GM21360 (cell line): ENCODE measurements around the gene SHC3.

ENCODE experiments used
- ATAC-seq: cut with Tn5 transposase; IDR thresholded peaks from one replicate; pipeline ENCODE4 v1.9.1; 2021; ENCODE audit warnings: mild to moderate bottlenecking, moderate library complexity; ENCODE audit not compliant: unreplicated experiment

The SHC3 gene

DNA sequence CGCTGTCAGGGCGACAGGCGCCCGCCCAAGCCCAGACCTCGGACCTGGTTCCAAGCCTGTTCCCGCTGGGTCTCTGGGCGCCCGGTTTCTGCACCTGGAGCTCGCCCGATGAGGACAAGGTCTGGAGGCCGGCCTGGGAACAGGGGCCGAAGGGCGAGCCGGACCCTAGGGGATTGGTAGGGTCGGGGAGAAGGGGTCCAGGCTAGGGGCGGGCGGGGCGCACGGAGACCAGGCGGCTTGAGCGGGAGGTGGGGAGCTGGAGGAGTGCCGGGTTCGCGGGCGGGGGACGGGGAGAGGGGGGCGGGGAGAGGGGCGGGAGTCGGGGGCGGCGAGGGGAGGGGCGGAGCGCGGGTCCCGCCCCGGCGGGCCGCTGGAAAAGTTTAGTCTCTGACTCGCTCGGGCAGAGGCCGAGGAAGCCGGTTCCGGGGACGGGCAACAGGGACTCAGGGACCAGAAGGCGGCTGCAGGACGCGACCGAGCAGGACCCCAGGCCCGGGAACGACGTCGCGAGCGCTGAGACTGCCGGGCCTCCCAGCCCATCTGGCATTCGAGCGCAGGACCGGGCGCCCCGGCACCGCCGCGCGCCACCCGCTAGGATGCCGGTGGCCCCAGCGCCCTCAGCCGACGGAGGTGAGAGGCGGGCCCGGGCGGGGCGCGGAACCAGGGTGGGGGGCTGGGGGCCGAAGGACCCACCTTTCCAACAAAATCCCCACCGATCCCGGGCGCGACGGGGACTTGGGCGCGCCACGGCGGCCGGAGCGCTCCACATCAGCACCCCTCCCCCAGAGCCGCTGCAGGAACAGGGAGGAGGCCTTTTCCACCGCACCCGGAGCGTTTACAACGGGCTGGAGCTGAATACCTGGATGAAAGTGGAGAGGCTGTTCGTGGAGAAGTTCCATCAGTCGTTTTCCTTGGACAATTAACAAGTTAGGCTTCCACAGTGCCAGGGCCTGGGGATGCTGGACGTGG, 187.3 kb downstream of the SHC3 start, which contains the start of gene S1PR3:
Gene S1PR3, plus strand, starts transcription at position 403 of the 969 bp plus-strand sequence. CDS start 9,733 bp downstream, outside the sequence.
- ATAC-seq: no peak

DNA sequence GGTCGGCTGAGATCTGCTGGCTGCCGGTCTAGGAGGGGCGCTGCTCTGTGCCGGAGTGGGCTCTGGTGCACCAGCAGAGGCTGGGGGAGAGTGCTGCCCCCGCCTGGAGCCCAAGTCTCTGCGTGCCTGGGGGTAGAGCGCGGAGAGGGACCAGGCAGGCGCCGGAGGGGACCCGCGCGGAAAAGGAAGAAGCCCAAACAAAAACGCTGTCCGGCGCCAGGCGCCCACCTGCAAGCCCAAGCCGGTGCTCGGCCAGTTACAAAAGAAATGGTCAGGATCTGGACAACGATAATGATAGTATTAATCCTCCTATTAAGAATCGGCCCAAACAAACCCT, 187.9 kb downstream of the SHC3 start:
- ATAC-seq: no peak

DNA sequence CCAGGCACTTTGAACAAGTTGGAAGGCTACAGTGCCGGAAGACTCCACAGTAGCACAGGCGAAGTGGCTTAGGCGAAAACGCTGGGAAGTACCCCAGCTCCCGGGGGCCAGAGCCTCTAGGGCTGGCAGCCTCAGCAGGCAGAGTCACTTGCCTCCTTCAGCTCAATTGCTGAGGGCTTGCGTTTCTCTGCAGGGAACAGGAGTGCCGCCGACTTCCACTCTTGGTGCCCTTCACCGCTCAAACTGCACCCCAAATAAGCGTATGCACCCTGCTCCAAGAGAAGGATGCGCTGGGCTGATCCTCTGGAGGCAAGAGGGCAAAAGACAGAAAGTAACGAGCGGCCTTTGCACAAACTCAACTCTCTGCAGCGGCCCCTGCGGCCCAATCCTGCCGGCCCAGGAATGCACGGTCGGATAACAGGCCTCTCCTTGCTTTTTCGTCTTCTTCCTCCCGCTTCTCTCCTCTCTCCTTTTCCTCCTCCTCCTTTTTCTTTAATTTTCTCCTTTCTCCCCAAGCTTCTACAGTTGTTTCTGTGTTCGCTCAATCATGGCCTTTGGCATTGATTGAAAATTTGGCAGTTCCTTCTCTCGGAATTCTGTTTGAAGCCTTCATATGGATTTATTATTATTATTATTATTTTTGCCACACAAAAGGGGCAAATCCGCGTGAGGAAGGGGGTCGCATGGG, 188.4 kb downstream of the SHC3 start:
- no peak for ATAC-seq

DNA sequence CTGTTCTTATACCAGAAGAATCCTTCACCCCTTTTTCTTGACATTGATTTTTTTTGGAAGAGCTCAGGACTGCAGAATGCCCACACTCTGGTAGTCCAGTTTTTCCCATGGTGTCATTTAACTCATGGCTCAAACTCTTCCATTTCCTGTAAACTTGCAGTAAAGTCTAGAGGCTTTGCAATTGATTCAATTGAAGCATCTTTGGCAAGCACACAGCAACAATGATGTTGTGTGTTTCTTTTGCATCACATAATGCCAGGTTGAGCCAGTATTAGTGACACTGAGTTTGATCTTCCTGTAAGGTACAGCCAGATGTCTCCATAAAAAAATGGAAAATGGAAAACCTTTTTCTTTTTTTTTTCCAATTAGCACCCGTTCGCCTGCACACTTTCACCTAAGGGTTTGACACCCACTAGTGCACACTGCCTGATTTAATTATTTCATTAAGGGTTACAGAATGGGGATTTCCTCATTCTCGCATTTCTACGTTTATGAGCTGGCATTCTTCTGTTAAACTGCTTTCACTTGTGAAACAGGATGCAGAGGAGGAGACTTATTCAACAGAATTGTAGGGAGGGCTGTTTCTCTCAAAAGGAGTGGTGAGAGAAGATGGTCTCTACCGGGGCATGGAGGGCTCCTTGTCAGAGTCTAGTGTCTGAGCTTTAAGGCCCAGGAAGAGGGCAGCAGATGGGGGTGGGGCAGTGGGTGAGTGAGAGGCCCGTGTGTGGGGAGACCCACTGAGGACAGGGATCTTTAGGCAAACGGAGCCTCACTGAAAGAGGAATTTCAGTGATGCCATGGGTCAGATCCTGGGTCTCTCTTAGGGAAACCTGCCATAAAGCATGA, 189.6 kb downstream of the SHC3 start:
- no peak for ATAC-seq

DNA sequence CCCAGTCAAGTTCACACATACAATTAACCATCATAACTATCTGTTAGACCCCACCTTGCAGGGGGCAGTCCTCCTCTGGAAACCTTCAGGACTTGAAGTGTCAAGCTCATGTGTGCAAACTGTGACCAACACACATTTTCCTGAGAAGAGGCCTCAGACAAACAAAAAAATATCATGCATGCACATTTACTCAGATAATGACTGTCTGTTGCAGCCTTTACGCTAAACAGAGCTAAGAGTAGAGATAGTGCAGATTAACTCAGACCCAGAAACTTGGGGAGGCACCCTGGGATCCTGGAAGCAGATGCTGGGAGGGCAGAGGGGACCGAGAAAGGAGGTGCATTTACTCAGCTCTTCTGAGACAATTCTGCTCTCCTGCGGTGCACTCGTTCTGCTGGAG, 191.0 kb downstream of the SHC3 start:
- ATAC-seq: no peak

DNA sequence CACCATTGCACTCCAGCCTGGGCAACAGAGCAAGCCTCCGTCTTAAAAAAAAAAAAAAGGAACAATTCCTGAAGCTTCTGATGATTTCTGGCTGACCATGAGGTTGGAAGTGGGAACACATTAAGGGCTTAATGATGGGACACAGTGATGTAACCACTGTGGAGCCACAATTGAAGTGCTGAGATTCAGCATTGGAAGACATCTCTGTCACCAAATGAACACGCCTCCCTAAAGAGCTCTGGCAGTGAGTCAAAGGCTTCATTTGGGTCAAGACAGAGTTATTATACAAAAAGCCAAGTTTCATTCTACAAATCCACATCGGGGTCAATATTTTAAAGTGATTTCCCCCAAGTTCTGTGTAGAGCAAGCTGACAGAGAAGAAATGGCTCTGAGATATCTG, 191.8 kb downstream of the SHC3 start:
- no peak for ATAC-seq

DNA sequence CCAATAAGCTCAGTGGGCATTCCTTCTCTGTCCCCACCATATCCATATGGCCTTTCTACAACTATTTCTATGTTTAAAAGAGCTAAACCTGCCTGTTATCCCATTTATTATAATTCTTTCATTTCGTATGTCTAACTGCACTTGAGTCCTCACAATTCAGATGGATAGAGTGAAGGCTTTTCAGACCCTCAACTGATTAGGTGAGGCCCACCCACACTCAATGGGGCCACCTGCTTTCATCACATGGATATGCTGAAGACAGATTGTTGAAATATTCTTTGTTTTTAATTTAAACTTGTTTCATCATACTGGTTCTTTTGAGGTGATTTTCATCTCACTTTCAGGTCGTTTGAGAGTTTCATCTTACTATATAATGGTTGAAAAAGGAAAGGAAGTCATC, 193.0 kb downstream of the SHC3 start:
- ATAC-seq: no peak

DNA sequence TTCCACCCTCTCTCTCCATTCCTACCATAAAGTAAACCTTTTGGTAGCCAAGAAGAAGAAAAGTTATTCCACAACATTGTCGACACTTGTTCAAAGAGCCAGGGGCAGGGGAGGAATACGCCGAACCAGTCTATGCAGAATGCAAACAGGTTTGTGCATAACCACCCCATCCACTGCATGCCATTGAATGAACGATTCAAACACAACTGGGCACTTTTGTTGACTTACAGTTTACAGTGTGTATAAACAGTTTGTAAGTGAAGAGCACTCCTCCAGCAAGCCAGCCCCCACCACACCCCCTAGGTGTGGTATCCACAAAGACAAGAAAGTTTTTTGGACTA, 194.1 kb downstream of the SHC3 start:
- ATAC-seq: no peak

DNA sequence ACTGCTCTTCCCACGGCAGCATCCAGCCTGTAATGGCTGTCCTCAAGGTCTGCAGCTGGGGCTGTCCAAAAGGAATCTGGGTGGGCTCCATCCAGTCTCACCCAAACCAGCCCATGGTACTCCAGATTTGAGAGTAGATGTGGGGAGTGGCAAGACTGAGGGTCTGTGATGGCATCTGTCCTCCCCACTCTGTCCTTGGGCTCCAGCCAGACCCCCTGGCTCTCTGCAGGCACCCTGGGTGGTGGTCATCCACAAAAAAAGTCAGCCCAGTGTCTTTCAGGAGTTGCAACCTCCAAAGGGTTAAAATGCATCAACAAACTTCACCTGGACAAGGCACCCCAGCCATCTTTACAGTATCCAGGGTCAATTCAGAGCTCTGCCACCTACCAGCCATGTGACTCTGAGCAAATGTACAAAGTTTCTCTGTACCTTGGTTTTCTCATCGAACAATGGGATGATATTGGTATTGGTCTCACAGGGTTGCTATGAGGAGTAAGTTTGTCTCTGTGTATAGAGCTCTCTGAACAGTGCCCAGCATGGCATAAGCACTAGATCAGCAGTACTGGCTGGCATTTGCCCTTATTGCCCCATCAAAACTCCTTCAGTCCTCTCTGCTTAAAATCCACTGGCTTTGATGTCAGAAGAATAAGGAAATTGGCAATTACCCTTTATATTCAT, 194.6 kb downstream of the SHC3 start:
- no peak for ATAC-seq

DNA sequence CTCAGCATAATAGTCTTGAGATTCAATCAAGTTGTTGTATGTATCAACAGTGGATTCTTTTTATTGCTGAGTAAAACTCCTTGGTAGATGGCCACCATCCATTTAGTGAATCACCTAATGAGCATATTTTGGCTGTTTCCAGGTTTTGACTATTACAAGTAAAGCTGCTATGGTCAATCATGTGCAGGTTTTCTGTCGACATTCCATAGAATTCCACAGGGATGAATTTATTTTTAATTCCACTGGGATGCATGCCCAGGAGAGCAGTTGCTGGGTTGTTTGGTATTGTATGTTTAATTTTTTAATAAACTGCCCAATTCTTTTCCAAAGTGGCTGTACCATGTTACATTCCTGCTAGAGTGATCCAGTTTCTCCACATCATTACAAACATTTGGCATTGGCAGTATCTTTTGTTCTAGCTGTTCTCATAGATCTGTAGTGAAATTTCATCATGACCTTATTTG, 197.8 kb downstream of the SHC3 start:
- ATAC-seq: no peak

DNA sequence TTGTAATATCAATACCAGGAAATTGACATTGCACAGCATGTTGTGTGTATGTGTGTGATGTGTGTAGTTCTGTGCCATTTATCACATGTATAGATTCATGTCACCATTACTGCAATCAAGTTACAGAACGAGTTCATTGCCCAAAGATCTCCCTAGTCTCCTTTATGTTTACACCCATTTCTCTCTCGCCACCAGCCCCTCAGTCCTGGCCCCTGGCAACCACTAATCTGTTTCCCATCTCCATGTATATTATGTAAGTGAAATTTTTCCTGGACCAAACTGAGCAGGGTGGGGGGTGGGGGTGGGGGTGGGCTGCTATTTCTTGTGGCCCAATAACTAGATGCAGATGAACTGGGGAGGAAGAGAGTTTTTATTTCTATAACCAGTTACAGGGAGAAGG, 198.8 kb downstream of the SHC3 start:
- no peak for ATAC-seq

DNA sequence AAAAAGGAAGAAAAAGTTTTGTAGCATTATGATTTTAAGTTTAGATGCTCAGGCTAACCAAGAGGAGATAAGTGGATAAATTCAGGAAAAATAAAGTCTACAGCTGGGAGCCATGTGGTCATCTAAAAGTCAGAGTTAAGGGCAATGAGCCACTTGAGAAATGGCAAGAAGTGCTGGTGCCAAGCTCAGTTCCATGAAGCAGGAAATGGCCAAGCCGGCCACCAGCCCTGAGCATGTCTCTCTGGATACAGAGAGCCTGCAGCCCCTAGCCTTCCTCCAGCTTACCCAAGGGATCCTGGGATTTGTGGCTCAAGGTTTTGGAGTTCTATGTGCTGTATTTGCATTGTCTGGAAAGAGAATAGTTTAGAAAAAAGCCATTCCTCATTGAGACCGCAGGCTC, 199.6 kb downstream of the SHC3 start:
- ATAC-seq: no peak

DNA sequence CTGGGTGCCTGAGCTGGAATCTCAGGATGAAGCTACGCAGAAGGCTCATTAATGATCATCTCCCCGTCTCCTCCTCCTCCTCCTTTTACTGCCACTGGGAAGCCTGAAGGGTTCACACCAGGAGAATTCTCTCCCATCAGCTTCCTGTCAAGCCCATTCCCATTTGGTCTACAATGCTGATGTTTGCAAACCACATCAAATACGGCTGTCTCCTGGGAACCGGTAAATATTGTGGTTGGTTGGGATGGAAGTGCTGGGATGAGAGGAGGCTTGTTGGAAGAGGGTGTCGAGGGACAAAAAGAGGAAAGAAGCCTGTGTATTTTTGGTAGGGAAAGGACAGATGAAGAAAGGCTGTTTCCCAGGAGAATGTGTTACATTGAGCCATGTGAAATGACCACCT, 200.6 kb downstream of the SHC3 start:
- ATAC-seq: no peak

DNA sequence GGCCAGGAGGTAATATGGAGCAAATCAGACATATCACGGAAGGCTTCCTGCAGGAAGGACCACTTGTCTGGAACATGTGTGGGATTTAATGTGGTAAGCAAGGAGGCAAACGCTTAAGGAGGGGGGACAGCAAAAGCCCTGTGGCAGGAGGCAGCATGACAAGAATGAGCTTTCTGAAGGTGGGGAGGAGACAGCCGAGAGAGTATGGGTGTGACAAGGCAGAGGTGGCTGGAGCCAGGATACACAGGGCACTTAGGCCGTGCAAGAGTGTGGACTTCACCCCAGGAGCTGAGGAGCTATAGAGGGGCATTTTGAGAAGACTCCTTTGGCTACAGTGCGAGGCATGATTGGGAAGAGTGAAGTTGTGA, 201.7 kb downstream of the SHC3 start:
- ATAC-seq: no peak

DNA sequence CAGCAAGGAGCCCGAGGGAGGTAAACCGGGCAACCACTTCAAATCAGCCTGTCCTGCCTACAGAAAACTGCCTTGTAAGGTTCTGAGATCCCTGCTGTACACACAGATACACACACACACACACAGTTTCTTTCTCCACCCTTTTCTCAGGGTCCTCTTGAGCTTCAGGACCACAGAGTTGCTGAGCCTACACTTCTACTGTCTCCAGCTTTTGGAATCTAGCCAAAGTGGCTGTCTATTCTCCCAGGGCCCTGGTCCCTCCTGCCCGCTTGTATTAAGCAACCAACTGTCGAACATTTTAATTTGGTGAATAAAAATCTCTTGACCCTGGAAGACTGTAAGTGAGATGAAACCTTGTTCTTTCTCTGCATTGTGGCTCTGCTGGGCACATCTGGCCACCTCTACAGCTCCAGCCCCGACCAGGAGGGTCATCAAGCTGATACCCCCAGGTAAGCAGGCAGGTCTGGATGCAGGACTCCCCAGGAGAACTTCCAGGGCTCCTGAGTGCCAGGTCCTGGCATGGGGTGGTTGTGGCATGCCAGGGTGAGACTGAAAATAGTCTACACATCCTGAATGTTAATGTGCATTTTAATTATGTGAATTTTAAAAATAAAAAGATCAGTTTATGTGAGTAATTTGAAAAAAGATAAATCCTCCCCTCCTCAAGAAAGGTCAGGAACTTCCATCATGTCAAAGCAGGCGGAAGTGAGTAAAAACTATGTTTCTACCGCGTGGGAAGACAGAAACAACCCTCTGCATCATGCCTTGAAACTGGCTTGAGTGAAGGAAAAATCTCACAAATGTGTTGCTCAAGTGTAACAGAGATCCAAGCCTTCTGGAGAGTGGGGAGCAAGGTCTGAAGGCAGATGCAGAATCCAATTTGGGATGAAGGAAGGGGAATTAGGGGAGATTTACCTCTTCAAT, 202.4 kb downstream of the SHC3 start:
- no peak for ATAC-seq

DNA sequence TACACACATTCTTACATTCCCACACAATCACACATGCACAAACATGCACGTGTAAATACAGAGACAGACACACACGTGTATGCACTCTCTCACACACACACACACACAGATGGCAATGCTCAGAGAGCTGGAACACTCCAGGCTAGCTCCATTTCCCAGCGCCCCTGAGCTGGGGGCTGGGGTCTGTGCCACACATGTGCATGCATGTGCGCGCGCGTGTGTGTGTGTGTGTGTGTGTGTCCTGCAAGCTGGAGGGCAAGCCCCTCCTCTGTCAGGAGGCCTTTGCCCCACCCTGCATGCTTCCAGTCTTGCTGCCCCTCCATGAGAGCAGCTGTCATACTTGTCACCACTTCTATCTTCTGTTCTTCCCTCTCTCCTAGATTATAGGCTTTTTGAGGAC, 204.0 kb downstream of the SHC3 start:
- no peak for ATAC-seq

DNA sequence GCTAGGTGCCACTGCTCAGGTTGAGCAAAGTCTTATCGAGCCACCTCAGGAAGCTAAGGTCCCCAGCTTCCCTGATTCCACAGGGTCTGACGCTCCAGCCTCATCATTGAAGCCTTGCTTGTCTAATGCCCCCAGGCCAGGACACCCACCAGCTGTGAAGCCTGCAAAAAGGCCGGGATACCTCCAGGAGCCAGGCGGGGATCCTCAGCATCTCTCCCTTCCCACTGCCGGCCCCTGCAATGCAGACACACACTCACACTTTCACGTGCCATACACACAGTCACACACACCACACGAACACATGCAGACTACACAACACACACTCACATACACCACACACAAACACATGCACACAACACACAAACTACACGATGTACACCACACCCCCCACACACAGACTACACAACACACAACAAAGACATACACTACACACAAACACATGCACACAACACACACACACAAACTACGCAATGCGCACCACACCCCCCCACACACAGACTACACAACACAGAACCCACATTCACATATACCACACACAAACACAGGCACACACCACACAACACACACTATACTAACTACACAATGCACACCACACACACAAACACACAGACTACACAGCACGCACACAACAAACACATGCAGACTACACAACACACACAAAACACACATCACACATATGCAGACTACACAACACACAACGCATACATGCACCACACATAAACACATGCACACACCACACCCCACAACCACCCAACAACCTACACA, 205.2 kb downstream of the SHC3 start:
- ATAC-seq: no peak

DNA sequence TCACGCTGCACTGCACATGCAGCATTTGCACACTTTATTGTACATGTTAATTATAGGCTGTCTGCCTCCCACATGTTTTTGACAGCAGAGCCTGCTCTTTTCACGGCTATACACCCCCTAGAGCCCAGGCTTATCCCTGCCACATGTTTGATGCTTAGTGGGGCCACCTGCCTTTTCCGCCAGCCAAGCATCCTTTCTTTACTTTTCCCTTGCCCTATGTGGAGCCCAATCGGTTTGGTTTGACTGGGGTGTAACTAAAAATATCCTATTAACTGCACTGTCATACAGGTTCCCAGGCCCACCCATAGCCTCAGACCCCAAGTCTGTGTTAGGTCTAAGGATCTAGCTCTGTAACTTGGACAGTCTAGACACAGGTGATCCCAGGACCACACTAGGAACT, 206.2 kb downstream of the SHC3 start:
- ATAC-seq: no peak
